T-helper 9 cell (primary cell): ENCODE data around the gene MTMR2.
"Not testable (repeated sequence)": the region's sequence is repeated elsewhere in the genome, so short reads cannot be mapped to it uniquely, and the experiment has no call there.

Experiments used
- DNase-seq: peaks from one replicate; pipeline ENCODE4 v3.0.0-alpha.2; 2020

Gene MTMR2

DNA sequence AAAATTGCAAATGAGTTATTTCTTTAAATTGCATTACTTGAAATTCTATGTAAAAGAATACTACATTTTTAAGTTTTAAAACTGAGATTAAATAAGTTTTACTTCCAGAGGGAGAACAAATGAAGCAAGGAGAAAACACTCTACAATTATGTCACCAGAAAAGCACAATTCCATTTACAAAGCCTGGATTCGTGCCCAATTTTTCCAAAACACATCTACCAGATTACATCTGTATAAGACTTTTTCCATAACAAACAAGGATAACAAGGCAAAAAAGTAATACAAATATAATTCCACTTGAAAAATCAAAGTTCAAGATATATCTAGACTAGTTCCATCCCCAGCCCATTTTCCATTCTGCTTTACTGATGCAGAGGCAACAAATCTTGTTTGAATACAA is 40.5 kb downstream of the MTMR2 start:
- no peak for DNase-seq

- no peak for DNase-seq
Measured at GRCh38 chr11:95877291-95877690, 46.6 kb downstream of the MTMR2 start.

DNA sequence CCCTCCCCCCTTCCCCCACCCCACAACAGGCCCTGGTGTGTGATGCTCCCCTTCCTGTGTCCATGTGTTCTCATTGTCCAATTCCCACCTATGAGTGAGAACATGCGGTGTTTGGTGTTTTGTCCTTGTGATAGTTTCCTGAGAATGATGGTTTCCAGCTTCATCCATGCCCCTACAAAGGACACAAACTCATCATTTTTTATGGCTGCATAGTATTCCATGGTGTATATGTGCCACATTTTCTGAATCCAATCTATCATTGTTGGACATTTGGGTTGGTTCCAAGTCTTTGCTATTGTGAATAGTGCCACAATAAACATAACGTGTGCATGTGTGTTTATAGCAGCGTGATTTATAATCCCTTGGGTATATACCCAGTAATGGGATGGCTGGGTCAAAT is 53.0 kb downstream of the MTMR2 start:
- not testable (repeated sequence) for DNase-seq

GRCh38 chr11:95867105-95867504 is 56.8 kb downstream of the MTMR2 start:
- no peak for DNase-seq

- no peak for DNase-seq
Measured at GRCh38 chr11:95863486-95864140, 60.3 kb downstream of the MTMR2 start.

- DNase-seq, result not testable (repeated sequence)
Measured at GRCh38 chr11:95860024-95860423, 63.9 kb downstream of the MTMR2 start.

- not testable (repeated sequence) for DNase-seq
Measured at GRCh38 chr11:95854362-95854761, 69.5 kb downstream of the MTMR2 start.

GRCh38 chr11:95853862-95854261 is 70.0 kb downstream of the MTMR2 start:
- no peak for DNase-seq

DNA sequence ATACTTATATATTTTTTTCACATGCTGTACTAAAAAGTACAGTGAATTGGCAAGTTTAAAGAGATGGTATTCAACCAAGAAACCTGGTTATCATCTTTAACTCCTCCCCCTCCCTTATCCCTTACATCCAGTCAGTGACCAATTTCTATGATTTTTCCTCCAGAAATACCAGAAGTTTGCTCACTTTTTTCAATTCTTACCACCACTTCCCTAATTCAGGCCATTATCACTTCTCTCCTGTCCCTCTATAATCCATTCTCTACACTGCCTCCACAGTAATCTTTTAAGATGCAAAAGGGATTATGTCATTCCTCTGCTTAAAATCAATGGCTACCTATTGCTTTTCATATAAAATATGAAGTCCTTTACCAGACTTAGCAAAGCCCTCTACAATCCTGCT is 70.8 kb downstream of the MTMR2 start:
- no peak for DNase-seq

- DNase-seq, result no peak
Measured at GRCh38 chr11:95850137-95850536, 73.8 kb downstream of the MTMR2 start.

- DNase-seq, result no peak
Measured at GRCh38 chr11:95849087-95849825, 74.7 kb downstream of the MTMR2 start.

GRCh38 chr11:95845167-95845566 is 78.7 kb downstream of the MTMR2 start:
- DNase-seq, result no peak

GRCh38 chr11:95835768-95836488 is 88.0 kb downstream of the MTMR2 start:
- peak; percentile 29 for DNase-seq

- DNase-seq, result no peak
Measured at GRCh38 chr11:95835351-95835750, 88.6 kb downstream of the MTMR2 start.

- no peak for DNase-seq
Measured at GRCh38 chr11:95833378-95833777, 90.5 kb downstream of the MTMR2 start.

- no peak for DNase-seq
Measured at GRCh38 chr11:95832763-95833162, 91.1 kb downstream of the MTMR2 start.

DNA sequence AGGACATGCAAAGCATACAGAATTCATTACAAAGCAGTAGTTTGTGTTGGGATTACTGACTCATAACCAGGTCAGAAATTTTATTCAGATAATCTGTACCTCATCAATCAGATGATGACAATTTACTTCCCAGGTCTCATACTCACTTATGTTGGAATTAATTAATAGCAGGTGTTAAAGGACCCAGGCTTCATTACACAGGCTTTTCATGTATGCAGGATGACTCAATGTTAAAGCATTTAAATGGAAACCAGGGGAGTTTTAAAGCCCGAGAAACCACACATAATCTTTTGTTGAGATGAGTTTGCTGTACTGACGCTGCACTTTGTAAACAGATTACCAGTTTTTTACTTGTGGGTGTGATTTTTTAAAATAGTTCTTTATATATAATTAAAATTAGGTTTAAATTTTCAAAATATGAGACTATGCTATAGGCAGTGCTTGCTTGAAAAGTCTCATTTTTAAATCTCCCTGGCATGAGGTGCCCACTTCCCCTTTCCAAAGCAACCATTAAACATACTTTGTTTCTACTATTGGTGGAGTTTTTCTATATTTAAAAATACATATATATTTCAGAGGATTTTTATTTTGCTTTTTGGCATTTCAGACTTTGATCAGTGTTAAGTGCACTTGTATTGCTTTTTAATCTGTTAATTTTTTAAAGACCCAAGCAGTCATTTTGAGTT is 92.6 kb downstream of the MTMR2 start:
- DNase-seq, result no peak

GRCh38 chr11:95829580-95830259 is 94.2 kb downstream of the MTMR2 start:
- DNase-seq, result no peak

GRCh38 chr11:95827696-95828095 is 96.2 kb downstream of the MTMR2 start:
- no peak for DNase-seq

- DNase-seq, result no peak
Measured at GRCh38 chr11:95821640-95822039, 102.3 kb downstream of the MTMR2 start.

DNA sequence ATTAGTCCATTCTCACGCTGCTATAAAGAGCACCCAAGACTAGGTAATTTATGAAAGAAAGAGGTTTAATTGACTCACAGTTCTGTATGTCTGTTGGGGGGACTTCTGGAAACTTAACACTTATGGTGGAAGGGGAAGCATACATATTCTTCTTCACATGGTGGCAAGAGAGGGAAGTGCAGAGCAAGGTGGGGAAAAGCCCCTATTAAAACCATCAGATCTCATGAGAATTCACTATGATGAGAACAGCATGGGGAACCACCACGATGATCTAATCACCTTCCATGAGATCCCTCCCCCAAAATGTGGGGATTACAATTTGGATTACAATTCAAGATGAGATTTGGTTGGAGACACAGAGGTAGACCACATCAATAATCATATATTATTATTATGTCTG is 107.9 kb downstream of the MTMR2 start:
- no peak for DNase-seq

- not testable (repeated sequence) for DNase-seq
Measured at GRCh38 chr11:95811052-95811451, 112.9 kb downstream of the MTMR2 start.

DNA sequence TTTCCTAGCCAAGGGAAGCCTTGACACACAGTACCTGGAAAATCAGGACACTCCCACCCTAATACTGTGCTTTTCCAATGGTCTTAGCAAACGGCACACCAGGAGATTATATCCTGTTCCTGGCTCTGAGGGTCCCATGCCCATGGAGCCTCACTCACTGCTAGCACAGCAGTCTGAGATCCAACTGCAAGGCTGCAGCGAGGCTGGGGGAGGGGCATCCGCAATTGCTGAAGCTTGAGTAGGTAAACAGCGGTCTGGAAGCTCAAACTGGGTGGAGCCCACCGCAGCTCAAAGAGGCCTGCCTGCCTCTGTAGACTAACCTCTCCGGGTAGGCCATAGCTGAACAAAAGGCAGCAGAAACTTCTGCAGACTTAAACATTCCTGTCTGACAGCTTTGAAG is 117.4 kb downstream of the MTMR2 start:
- DNase-seq, result not testable (repeated sequence)
